HG03354 (cell line): ENCODE data around the gene PKNOX2.
"Not testable (repeated sequence)": the region's sequence is repeated elsewhere in the genome, so short reads cannot be mapped to it uniquely, and the experiment has no call there.

Experiments used
- ATAC-seq: cut with Tn5 transposase; IDR thresholded peaks from one replicate; pipeline ENCODE4 v1.9.1; 2021; ENCODE audit warnings: mild to moderate bottlenecking; ENCODE audit not compliant: unreplicated experiment, poor library complexity, severe bottlenecking

Gene PKNOX2

GRCh38 chr11:125193416-125193726, 28.8 kb downstream of the PKNOX2 start:
- ATAC-seq = no peak

GRCh38 chr11:125193841-125194240, 29.3 kb downstream of the PKNOX2 start:
- no peak for ATAC-seq

- ATAC-seq = no peak
Observed at GRCh38 chr11:125199915-125200314, 35.4 kb downstream of the PKNOX2 start.

- no peak for ATAC-seq
Observed at GRCh38 chr11:125200441-125200840, 35.9 kb downstream of the PKNOX2 start.

- no peak for ATAC-seq
Observed at GRCh38 chr11:125201525-125202141, 37.1 kb downstream of the PKNOX2 start.

GRCh38 chr11:125202362-125202880, 37.9 kb downstream of the PKNOX2 start:
- ATAC-seq = no peak

GRCh38 chr11:125202977-125203376, 38.4 kb downstream of the PKNOX2 start:
- no peak for ATAC-seq

- ATAC-seq = no peak
Observed at GRCh38 chr11:125207866-125208425, 43.4 kb downstream of the PKNOX2 start.

GRCh38 chr11:125210066-125210465, 45.5 kb downstream of the PKNOX2 start:
- ATAC-seq = no peak

- no peak for ATAC-seq
Observed at GRCh38 chr11:125211191-125211947, 46.8 kb downstream of the PKNOX2 start.

- no peak for ATAC-seq
Observed at GRCh38 chr11:125211948-125212340, 47.4 kb downstream of the PKNOX2 start.

- no peak for ATAC-seq
Observed at GRCh38 chr11:125214601-125215565, 50.3 kb downstream of the PKNOX2 start.

GRCh38 chr11:125215976-125216375, 51.4 kb downstream of the PKNOX2 start:
- ATAC-seq = no peak

- ATAC-seq = no peak
Observed at GRCh38 chr11:125218336-125218735, 53.8 kb downstream of the PKNOX2 start.

- no peak for ATAC-seq
Observed at GRCh38 chr11:125221461-125221860, 56.9 kb downstream of the PKNOX2 start.

GRCh38 chr11:125222494-125222893, 57.9 kb downstream of the PKNOX2 start:
- ATAC-seq = no peak

- not testable (repeated sequence) for ATAC-seq
Observed at GRCh38 chr11:125223161-125223560, 58.6 kb downstream of the PKNOX2 start.

- no peak for ATAC-seq
Observed at GRCh38 chr11:125223901-125224361, 59.4 kb downstream of the PKNOX2 start.

- no peak for ATAC-seq
Observed at GRCh38 chr11:125224391-125225021, 60.0 kb downstream of the PKNOX2 start.
